Amygdala (tissue), 56 donors: ENCODE data around the gene PLPPR1.
A peak's percentile ranks its signal among the peaks of the same experiment; 100 is the strongest.
"Not testable (repeated sequence)": the region's sequence is repeated elsewhere in the genome, so short reads cannot be mapped to it uniquely, and the experiment has no call there.

ENCODE experiments used
- DNase-seq, 56 donors: peaks; one replicate each; lab custom pipeline; 2025; lab: John Stamatoyannopoulos, UW

Gene PLPPR1

GRCh38 chr9:101119206-101119819 is 90.8 kb downstream of the PLPPR1 start:
- peak in 49 of 56 donors; percentile 1 to 81 (median 33) for DNase-seq

- DNase-seq, result no peak
Observed at GRCh38 chr9:101121836-101122399, 93.4 kb downstream of the PLPPR1 start.

- DNase-seq, result no peak
Observed at GRCh38 chr9:101126556-101126955, 98.0 kb downstream of the PLPPR1 start.

- DNase-seq, result not testable (repeated sequence)
Observed at GRCh38 chr9:101127369-101127768, 98.8 kb downstream of the PLPPR1 start.

GRCh38 chr9:101128623-101129022 is 100.1 kb downstream of the PLPPR1 start:
- DNase-seq, result no peak

GRCh38 chr9:101130054-101130453 is 101.5 kb downstream of the PLPPR1 start:
- DNase-seq, result no peak

GRCh38 chr9:101131326-101131725 is 102.8 kb downstream of the PLPPR1 start:
- DNase-seq, result no peak

GRCh38 chr9:101132801-101133200 is 104.3 kb downstream of the PLPPR1 start:
- DNase-seq, result no peak

- no peak for DNase-seq
Observed at GRCh38 chr9:101138509-101138908, 110.0 kb downstream of the PLPPR1 start.

- no peak for DNase-seq
Observed at GRCh38 chr9:101139082-101139481, 110.6 kb downstream of the PLPPR1 start.

GRCh38 chr9:101140764-101141163 is 112.2 kb downstream of the PLPPR1 start:
- DNase-seq, result no peak

GRCh38 chr9:101146508-101146907 is 118.0 kb downstream of the PLPPR1 start:
- no peak for DNase-seq

- DNase-seq, result no peak
Observed at GRCh38 chr9:101148344-101148743, 119.8 kb downstream of the PLPPR1 start.

GRCh38 chr9:101158361-101158760 is 129.8 kb downstream of the PLPPR1 start:
- DNase-seq, result no peak

GRCh38 chr9:101162231-101162630 is 133.7 kb downstream of the PLPPR1 start:
- peak in 22 of 56 donors; percentile 3 to 54 (median 22) for DNase-seq

- DNase-seq, result no peak
Observed at GRCh38 chr9:101165131-101165530, 136.6 kb downstream of the PLPPR1 start.

- no peak for DNase-seq
Observed at GRCh38 chr9:101167490-101168134, 139.1 kb downstream of the PLPPR1 start.

- no peak for DNase-seq
Observed at GRCh38 chr9:101172616-101173015, 144.1 kb downstream of the PLPPR1 start.

GRCh38 chr9:101173907-101174306 is 145.4 kb downstream of the PLPPR1 start:
- DNase-seq, result no peak

GRCh38 chr9:101176384-101176783 is 147.9 kb downstream of the PLPPR1 start:
- no peak for DNase-seq

GRCh38 chr9:101184813-101185278 is 156.3 kb downstream of the PLPPR1 start:
- no peak for DNase-seq

- no peak for DNase-seq
Observed at GRCh38 chr9:101191723-101192122, 163.2 kb downstream of the PLPPR1 start.
